H1 (cell line): ENCODE data around the gene HMCN1. TPM values are rescaled to one million over a fixed set of nuclear protein-coding genes. Genes with fewer than 3 reads are reported as not detected.

Experiments used
- CTCF ChIA-PET: fragments of 300-600 bp; sonication (Branson Sonifier 250); formaldehyde crosslinking; loops from one replicate; lab custom pipeline; 2021; ENCODE audit not compliant: partially characterized antibody; lab: Charles Lee
- POLR2A ChIA-PET: fragments of 300-600 bp; sonication (Branson Sonifier 250); formaldehyde crosslinking; loops from one replicate; lab custom pipeline; 2021; ENCODE audit warnings: inconsistent platforms; ENCODE audit not compliant: partially characterized antibody; lab: Charles Lee
- DNase-seq, 2 experiments: peaks; one replicate each; pipeline versions ENCODE4 v3.0.0 to v3.0.0-alpha.2; 2010 to 2022; ENCODE audit warnings: low spot score in 2 of 2, low read depth in 1 of 2, mixed read lengths in 1 of 2
- FAIRE-seq: peaks from 2 replicates; lab custom pipeline; 2011; peaks lifted over from hg19 to GRCh38; lab: Jason Lieb, UNC
- H2AFZ ChIP-seq: 2 replicates; pipeline ENCODE4 v1.8.1; 2012; ENCODE audit warnings: low read length, inconsistent platforms
- H2AK5ac ChIP-seq: 2 replicates; pipeline ENCODE4 v1.6.1; 2013; ENCODE audit warnings: low read depth, low read length
- H2BK120ac ChIP-seq: replicated peaks from 2 replicates; pipeline ENCODE3; 2013; ENCODE audit warnings: low read depth, low read length, inconsistent platforms
- H2BK12ac ChIP-seq: 2 replicates; pipeline ENCODE4 v1.6.1; 2013; ENCODE audit warnings: low read depth, low read length
- H2BK15ac ChIP-seq: 2 replicates; pipeline ENCODE4 v1.6.1; 2013; ENCODE audit warnings: low read length
- H2BK20ac ChIP-seq: 2 replicates; pipeline ENCODE4 v1.6.1; 2013; ENCODE audit warnings: low read length
- H2BK5ac ChIP-seq: 2 replicates; pipeline ENCODE4 v1.6.1; 2013; ENCODE audit warnings: low read depth, low read length
- H3K14ac ChIP-seq: 2 replicates; pipeline ENCODE4 v1.6.1; 2013; ENCODE audit warnings: inconsistent platforms; ENCODE audit not compliant: insufficient read length
- H3K18ac ChIP-seq: 2 replicates; pipeline ENCODE4 v1.6.1; 2013; ENCODE audit warnings: low read length; ENCODE audit errors: extremely low read depth
- H3K23ac ChIP-seq: 2 replicates; pipeline ENCODE4 v1.6.1; 2013; ENCODE audit warnings: inconsistent platforms; ENCODE audit not compliant: insufficient read length
- H3K23me2 ChIP-seq: 2 replicates; pipeline ENCODE4 v1.6.1; 2013; ENCODE audit warnings: low read depth, low read length
- H3K27ac ChIP-seq: 2 replicates; pipeline ENCODE4 v1.6.1; 2011; ENCODE audit warnings: low read depth, low read length, inconsistent platforms
- H3K27me3 ChIP-seq, 4 experiments: replicated peaks in 1 of 4; 1 replicate in 1 of 4; 2 replicates in 3 of 4; pipeline versions ENCODE4 v1.6.1 to v1.8.1; 2011 to 2013; ENCODE audit warnings: low read length in 3 of 4, mild to moderate bottlenecking in 3 of 4, inconsistent platforms in 2 of 4, mixed read lengths in 2 of 4, moderate library complexity in 1 of 4; ENCODE audit not compliant: control insufficient read depth in 3 of 4, insufficient read depth in 3 of 4; ENCODE audit errors: extremely low read depth in 1 of 4
- H3K36me3 ChIP-seq, 4 experiments: 2 replicates each; pipeline versions ENCODE4 v1.6.1 to v1.8.1; 2011 to 2013; ENCODE audit warnings: mild to moderate bottlenecking in 4 of 4, low read length in 3 of 4, moderate library complexity in 2 of 4, control low read depth in 1 of 4, inconsistent platforms in 1 of 4; ENCODE audit not compliant: insufficient read depth in 4 of 4, control insufficient read depth in 2 of 4
- H3K4ac ChIP-seq: replicated peaks from 2 replicates; pipeline ENCODE3; 2013; ENCODE audit warnings: low read length, low read depth, mixed read lengths, inconsistent platforms; ENCODE audit not compliant: insufficient read length
- H3K4me1 ChIP-seq, 4 experiments: replicated peaks in 1 of 4; 1 replicate in 1 of 4; 2 replicates in 3 of 4; pipeline versions ENCODE4 v1.6.1 to v1.8.1; 2011 to 2013; ENCODE audit warnings: low read length in 3 of 4, inconsistent platforms in 2 of 4, mixed read lengths in 1 of 4; ENCODE audit not compliant: insufficient read depth in 4 of 4, control insufficient read depth in 3 of 4
- H3K4me2 ChIP-seq, 2 experiments: 2 replicates each; pipeline versions ENCODE4 v1.6.1 to v1.8.1; 2011 to 2013; ENCODE audit warnings: low read depth in 2 of 2, low read length in 2 of 2, control low read depth in 1 of 2, inconsistent platforms in 1 of 2, mild to moderate bottlenecking in 1 of 2; ENCODE audit not compliant: insufficient read depth in 1 of 2
- H3K4me3 ChIP-seq, 4 experiments: fragments of 200-600, 300-600 bp in 1 of 4; sonication (generic), shearing (Covaris generic), sonication (Bioruptor Twin) in 1 of 4; 2 replicates each; pipeline versions ENCODE4 v1.5.1 to v1.8.1; 2011 to 2016; ENCODE audit warnings: low read length in 4 of 4, low read depth in 3 of 4, control low read depth in 2 of 4, inconsistent platforms in 2 of 4, mild to moderate bottlenecking in 2 of 4, mixed read lengths in 1 of 4, moderate library complexity in 1 of 4; ENCODE audit not compliant: insufficient read depth in 2 of 4; ENCODE audit errors: extremely low read depth in 1 of 4
- H3K56ac ChIP-seq: replicated peaks from 2 replicates; pipeline ENCODE3; 2013; ENCODE audit warnings: low read depth, mild to moderate bottlenecking, mixed read lengths, low read length, inconsistent platforms; ENCODE audit not compliant: insufficient read length
- H3K79me1 ChIP-seq: 2 replicates; pipeline ENCODE4 v1.6.1; 2013; ENCODE audit warnings: low read depth, low read length, control low read depth
- H3K79me2 ChIP-seq, 2 experiments: 2 replicates each; pipeline versions ENCODE4 v1.6.1 to v1.8.1; 2012 to 2013; ENCODE audit warnings: low read length in 2 of 2, mild to moderate bottlenecking in 2 of 2, inconsistent platforms in 1 of 2; ENCODE audit not compliant: insufficient read depth in 2 of 2, control insufficient read depth in 1 of 2
- H3K9ac ChIP-seq, 4 experiments: replicated peaks in 1 of 4; 1 replicate in 1 of 4; 2 replicates in 3 of 4; pipeline versions ENCODE4 v1.6.1 to v1.8.1; 2011 to 2013; ENCODE audit warnings: low read depth in 3 of 4, low read length in 3 of 4, control low read depth in 2 of 4, mild to moderate bottlenecking in 2 of 4, moderate library complexity in 2 of 4, inconsistent platforms in 1 of 4; ENCODE audit errors: extremely low read depth in 1 of 4
- H3K9me3 ChIP-seq, 2 experiments: 2 replicates each; pipeline versions ENCODE4 v1.6.1 to v1.8.1; 2012 to 2013; ENCODE audit warnings: mild to moderate bottlenecking in 2 of 2, moderate library complexity in 2 of 2, control low read depth in 1 of 2, inconsistent platforms in 1 of 2, low read depth in 1 of 2, low read length in 1 of 2, mixed read lengths in 1 of 2; ENCODE audit not compliant: insufficient read depth in 2 of 2
- H4K20me1 ChIP-seq, 2 experiments: replicated peaks in 1 of 2; 2 replicates each; pipeline versions ENCODE3 to v1.8.1; 2011 to 2013; ENCODE audit warnings: inconsistent platforms in 2 of 2, low read length in 2 of 2, mild to moderate bottlenecking in 1 of 2; ENCODE audit not compliant: insufficient read depth in 2 of 2, control insufficient read depth in 1 of 2
- H4K5ac ChIP-seq: 2 replicates; pipeline ENCODE4 v1.6.1; 2013; ENCODE audit warnings: low read length, low read depth, mixed read lengths, inconsistent platforms; ENCODE audit not compliant: insufficient read length
- H4K8ac ChIP-seq: 2 replicates; pipeline ENCODE4 v1.8.0; 2013; ENCODE audit warnings: mild to moderate bottlenecking, moderate library complexity, low read length, inconsistent platforms; ENCODE audit not compliant: insufficient read depth; ENCODE audit errors: extremely low read depth
- H4K91ac ChIP-seq: replicated peaks from 2 replicates; pipeline ENCODE3; 2013; ENCODE audit warnings: low read length, mixed read lengths, inconsistent platforms; ENCODE audit not compliant: insufficient read length
- E2F6 ChIP-seq: IDR thresholded peaks from 2 replicates; pipeline ENCODE4 v1.6.1; 2012; ENCODE audit warnings: inconsistent platforms
- GTF2F1 ChIP-seq: IDR thresholded peaks from 2 replicates; pipeline ENCODE4 v1.6.1; 2012; ENCODE audit warnings: low read depth, low read length, improper control_type of control experiment, borderline replicate concordance
- HDAC2 ChIP-seq, 2 experiments: fragments of 300-600 bp in 1 of 2; sonication (generic) in 1 of 2; IDR thresholded peaks; 2 replicates each; pipeline ENCODE4 v1.6.1; 2011 to 2012; ENCODE audit warnings: low read depth in 2 of 2, low read length in 2 of 2, mild to moderate bottlenecking in 2 of 2, moderate library complexity in 2 of 2, borderline replicate concordance in 1 of 2, inconsistent platforms in 1 of 2
- KDM4A ChIP-seq: IDR thresholded peaks from one replicate; pipeline ENCODE4 v1.7.1; 2012; ENCODE audit warnings: low read depth, mild to moderate bottlenecking, moderate library complexity, low read length, inconsistent platforms; ENCODE audit not compliant: severe bottlenecking
- MAX ChIP-seq: IDR thresholded peaks from 2 replicates; pipeline ENCODE4 v1.6.1; 2012; ENCODE audit warnings: inconsistent platforms
- NANOG ChIP-seq: IDR thresholded peaks from 2 replicates; pipeline ENCODE4 v1.6.1; 2011; ENCODE audit warnings: low read length, low read depth, mild to moderate bottlenecking, inconsistent platforms; ENCODE audit not compliant: insufficient read depth, poor library complexity, severe bottlenecking
- POU5F1 ChIP-seq: IDR thresholded peaks from 2 replicates; pipeline ENCODE4 v1.6.1; 2011; ENCODE audit warnings: low read depth, mild to moderate bottlenecking, low read length, moderate library complexity
- RNF2 ChIP-seq: fragments of 200-900, 300-1000 bp; sonication (generic); IDR thresholded peaks from 2 replicates; pipeline ENCODE4 v1.7.1; 2016; ENCODE audit warnings: borderline replicate concordance, low read depth, mild to moderate bottlenecking, antibody characterized with exemption, low read length; ENCODE audit not compliant: poor library complexity, severe bottlenecking; ENCODE audit errors: missing control alignments
- SP1 ChIP-seq: IDR thresholded peaks from 2 replicates; pipeline ENCODE4 v1.6.1; 2011; ENCODE audit warnings: low read depth, low read length
- SP2 ChIP-seq: IDR thresholded peaks from 2 replicates; pipeline ENCODE4 v1.6.1; 2012; ENCODE audit warnings: mild to moderate bottlenecking, low read length, inconsistent platforms
- SP4 ChIP-seq: IDR thresholded peaks from 2 replicates; pipeline ENCODE4 v1.6.1; 2012; ENCODE audit warnings: low read length, inconsistent platforms
- TAF7 ChIP-seq: optimal IDR thresholded peaks from 2 replicates; pipeline ENCODE3; 2011; ENCODE audit warnings: low read depth, mild to moderate bottlenecking, inconsistent platforms, low read length, moderate library complexity, borderline replicate concordance
- ZNF274 ChIP-seq: IDR thresholded peaks from 2 replicates; pipeline ENCODE4 v1.7.0; 2012; ENCODE audit warnings: low read length, borderline replicate concordance; ENCODE audit errors: extremely low read depth
- WGBS, 2 experiments: shearing (Covaris generic) in 1 of 2; methylation state at CpG; one replicate each; pipeline versions ENCODE4 v1.1.6 to v1.1.7; 2013 to 2015; ENCODE audit warnings: low lambda C conversion rate in 2 of 2, mixed read lengths in 2 of 2, inconsistent platforms in 1 of 2, low coverage in 1 of 2, missing lambda C conversion rate in 1 of 2; ENCODE audit not compliant: insufficient replicate concordance in 2 of 2, insufficient coverage in 1 of 2, insufficient read length in 1 of 2; ENCODE audit errors: extremely low coverage in 1 of 2, missing lambda C conversion rate in 1 of 2; 5-methylcytosine and 5-hydroxymethylcytosine counted together
- polyA plus RNA-seq, 7 experiments: library from polyadenylated mRNA; depleted of rRNA in 3 of 7; stranded (reverse) in 5 of 7; unstranded in 2 of 7; fragments of >200 nt in 5 of 7; fragments of 200-250 nt in 2 of 7; gene quantifications; 1 replicate in 5 of 7; 2 replicates in 1 of 7; 4 replicates in 1 of 7; pipeline versions ENCODE4 v1.2.1 to v1.2.3, GENCODE V29; 2011 to 2013; ENCODE audit warnings: missing spikeins in 2 of 7, mixed read lengths in 2 of 7
- total RNA-seq: library from RNA; stranded (reverse); fragmentation: NEBNext Ultra II Directional; extraction: Animal tissue kit (Norgen Biotek cat#: 25700); gene quantifications from 2 replicates; pipeline ENCODE4 v1.2.1, GENCODE V29; 2021

HMCN1 gene
- total and polyA plus RNA-seq, 2 of the 8 experiments (the other 6 are each of a cell fraction or from before 2014, with no cell fraction given): 13.8 to 14.6 TPM

DNA sequence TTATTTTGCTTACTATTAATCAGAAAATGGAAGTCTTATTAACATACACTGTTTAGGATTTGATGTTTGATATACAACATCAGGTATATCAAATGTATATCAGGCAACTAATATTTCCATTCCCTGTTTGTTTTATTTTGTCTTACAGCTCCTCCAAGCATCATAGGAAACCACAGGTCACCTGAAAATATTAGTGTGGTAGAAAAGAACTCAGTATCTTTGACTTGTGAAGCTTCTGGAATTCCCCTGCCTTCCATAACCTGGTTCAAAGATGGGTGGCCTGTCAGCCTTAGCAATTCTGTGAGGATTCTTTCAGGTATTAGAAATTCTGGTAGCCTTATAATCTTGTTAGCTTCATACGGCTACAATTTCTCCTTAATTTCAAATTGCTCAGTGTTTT, 322.9 kb downstream of the HMCN1 start:
- FAIRE-seq (no peak), DNase-seq (no peak)
- Histone ChIP-seq H3K79me1 (no peaks in the 10 kb centered on the region), H3K4me1 (no peaks in the 10 kb centered on the region), H3K9me3 (no peaks in the 10 kb centered on the region), H3K4ac (no peak overlapping the region), H3K14ac (no peak overlapping the region), H2BK15ac (no peak overlapping the region), H2AK5ac (no peak overlapping the region), H3K23me2 (no peaks in the 10 kb centered on the region), H3K18ac (no peak overlapping the region), H3K27ac (no peak overlapping the region), H2AFZ (no peak overlapping the region), H3K23ac (no peak overlapping the region), H2BK12ac (no peak overlapping the region), H4K91ac (no peak overlapping the region), H4K20me1 (no peaks in the 10 kb centered on the region), H3K79me2 (no peaks in the 10 kb centered on the region), H3K36me3 (no peaks in the 10 kb centered on the region), H3K56ac (no peak overlapping the region), H4K5ac (no peak overlapping the region), H3K4me2 (no peak overlapping the region), H4K8ac (no peak overlapping the region), H2BK5ac (no peak overlapping the region), H3K9ac (no peak overlapping the region), H3K27me3 (no peaks in the 10 kb centered on the region), H2BK120ac (no peak overlapping the region), H2BK20ac (no peak overlapping the region), H3K4me3 (no peak overlapping the region)
- WGBS, 2 experiments: 70% methylated on average over 1 of the region's 1 CpG; no CpG with 5 or more reads in 1 of the 2 experiments
- POLR2A ChIA-PET: interaction anchor here (0.5 to 0.6 kb wide), 2 partner anchors 12 to 28 kb away, joined by 3 to 4 read pairs; no protein-coding TSS in a partner anchor
- CTCF ChIA-PET: no interaction called here
- TF ChIP-seq RNF2: no peak
- TF ChIP-seq TAF7: no peak
- no peak for TF ChIP-seq SP1
- TF ChIP-seq NANOG: no peak
- TF ChIP-seq GTF2F1: no peak
- no peak for TF ChIP-seq KDM4A
- TF ChIP-seq ZNF274: no peak
- TF ChIP-seq HDAC2 (IDR thresholded peaks at IDR 0.05; ENCODE audit: borderline replicate concordance in 1 of 2, low read depth in 2 of 2, low read length in 2 of 2): no peak
- TF ChIP-seq MAX: no peak
- TF ChIP-seq SP2: no peak
- no peak for TF ChIP-seq POU5F1
- no peak for TF ChIP-seq E2F6
- no peak for TF ChIP-seq SP4
